NCI-H2227 (cell line): Measurements from ENCODE around the gene MCC.

Experiments used
- DNase-seq: peaks from one replicate; lab custom pipeline; 2025; ENCODE audit not compliant: unreplicated experiment; lab: John Stamatoyannopoulos, UW

Gene MCC

GRCh38 chr5:113181853-113182490, 306.3 kb downstream of the MCC start:
- DNase-seq, result no peak

- DNase-seq, result no peak
Measured at GRCh38 chr5:113181409-113181808, 306.8 kb downstream of the MCC start.

- no peak for DNase-seq
Measured at GRCh38 chr5:113179156-113179555, 309.1 kb downstream of the MCC start.

GRCh38 chr5:113178073-113178779, 310.0 kb downstream of the MCC start:
- no peak for DNase-seq

GRCh38 chr5:113177225-113177624, 311.0 kb downstream of the MCC start:
- DNase-seq, result no peak

- no peak for DNase-seq
Measured at GRCh38 chr5:113176734-113177133, 311.5 kb downstream of the MCC start.

- DNase-seq, result no peak
Measured at GRCh38 chr5:113176196-113176595, 312.1 kb downstream of the MCC start.

GRCh38 chr5:113172231-113172826, 315.9 kb downstream of the MCC start:
- DNase-seq, result no peak

GRCh38 chr5:113171520-113171919, 316.7 kb downstream of the MCC start:
- DNase-seq, result no peak

- no peak for DNase-seq
Measured at GRCh38 chr5:113170707-113171106, 317.5 kb downstream of the MCC start.

GRCh38 chr5:113169720-113170119, 318.5 kb downstream of the MCC start:
- peak; percentile 20 for DNase-seq

GRCh38 chr5:113167985-113168384, 320.3 kb downstream of the MCC start:
- DNase-seq, result no peak

- DNase-seq, result no peak
Measured at GRCh38 chr5:113166852-113167366, 321.3 kb downstream of the MCC start.

- DNase-seq, result no peak
Measured at GRCh38 chr5:113166261-113166660, 322.0 kb downstream of the MCC start.

- no peak for DNase-seq
Measured at GRCh38 chr5:113164021-113164420, 324.2 kb downstream of the MCC start.

- no peak for DNase-seq
Measured at GRCh38 chr5:113163328-113163727, 324.9 kb downstream of the MCC start.

- no peak for DNase-seq
Measured at GRCh38 chr5:113162770-113163169, 325.5 kb downstream of the MCC start.

- DNase-seq, result no peak
Measured at GRCh38 chr5:113162208-113162607, 326.0 kb downstream of the MCC start.

GRCh38 chr5:113161806-113162205, 326.4 kb downstream of the MCC start:
- DNase-seq, result peak; percentile 9

- peak; percentile 11 for DNase-seq
Measured at GRCh38 chr5:113157886-113158285, 330.4 kb downstream of the MCC start.

- no peak for DNase-seq
Measured at GRCh38 chr5:113156271-113156877, 331.9 kb downstream of the MCC start.
